ENCODE measurements around the gene STIMATE. TPM values are rescaled to one million over a fixed set of nuclear protein-coding genes. Genes with fewer than 3 reads are reported as not detected.

STIMATE gene
- total RNA-seq, 4 donors from 2014 or later, result 8.2 to 33.0 (median 16.4) TPM

DNA sequence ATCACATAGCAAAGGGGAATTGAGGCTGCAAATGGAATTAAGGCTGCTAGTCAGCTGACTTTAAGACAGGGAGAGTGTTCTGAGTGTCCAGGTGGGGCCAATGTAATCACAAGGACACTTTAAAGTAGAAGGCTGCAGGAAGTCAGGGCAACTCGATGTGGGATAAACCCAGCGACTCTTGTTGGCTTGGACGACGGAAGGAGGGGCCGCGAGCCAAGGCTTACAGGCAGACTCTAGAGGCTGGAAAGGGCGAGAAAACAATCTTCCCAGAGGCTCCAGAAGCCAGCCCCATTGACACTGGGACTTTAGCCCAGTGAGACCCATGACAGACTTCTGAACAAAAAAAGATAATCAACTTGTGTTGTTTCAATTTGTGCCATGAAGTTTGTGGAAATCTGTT, 49.6 kb downstream of the STIMATE start:
- intact Hi-C loops (cut with DNase I; ENCODE audit: low total_unique reads), result no loop called here
- Histone ChIP-seq H3K4me3 (no peak overlapping the region), H3K4me1 (peaks cover 0 to 25% (median 4%) of the 10 kb centered on the region in 4 donors), H3K36me3 (peaks cover 0 to 4% (median 0%) of the 10 kb centered on the region in 4 donors), H3K9me3 (no peaks in the 10 kb centered on the region), H3K27me3 (no peaks in the 10 kb centered on the region), H3K27ac (no peak overlapping the region)
- no peak for DNase-seq
- in situ Hi-C loops (cut with MboI; ENCODE audit: low pct_ligation_motif_present in 1 of 4, low pct_unique_long_range_greater_than_20kb in 1 of 4, low sequenced_read_pairs in 3 of 4), result loop anchor here in 3 of 4 donors (10.0 to 25.0 kb wide), 3 partner anchors 217 to 240 kb away; no protein-coding TSS in a partner anchor
- WGBS, 2 donors (ENCODE audit: low coverage in 1 of 2), result 91 to 98% methylated on average over 6 to 7 of the region's 7 CpGs
- no peak for TF ChIP-seq POLR2AphosphoS5 (IDR thresholded peaks at IDR 0.05)
- TF ChIP-seq POLR2A (IDR thresholded peaks at IDR 0.05), result no peak
- TF ChIP-seq EP300 (IDR thresholded peaks at IDR 0.05; ENCODE audit: low read depth), result no peak
- TF ChIP-seq, protein P1, sequence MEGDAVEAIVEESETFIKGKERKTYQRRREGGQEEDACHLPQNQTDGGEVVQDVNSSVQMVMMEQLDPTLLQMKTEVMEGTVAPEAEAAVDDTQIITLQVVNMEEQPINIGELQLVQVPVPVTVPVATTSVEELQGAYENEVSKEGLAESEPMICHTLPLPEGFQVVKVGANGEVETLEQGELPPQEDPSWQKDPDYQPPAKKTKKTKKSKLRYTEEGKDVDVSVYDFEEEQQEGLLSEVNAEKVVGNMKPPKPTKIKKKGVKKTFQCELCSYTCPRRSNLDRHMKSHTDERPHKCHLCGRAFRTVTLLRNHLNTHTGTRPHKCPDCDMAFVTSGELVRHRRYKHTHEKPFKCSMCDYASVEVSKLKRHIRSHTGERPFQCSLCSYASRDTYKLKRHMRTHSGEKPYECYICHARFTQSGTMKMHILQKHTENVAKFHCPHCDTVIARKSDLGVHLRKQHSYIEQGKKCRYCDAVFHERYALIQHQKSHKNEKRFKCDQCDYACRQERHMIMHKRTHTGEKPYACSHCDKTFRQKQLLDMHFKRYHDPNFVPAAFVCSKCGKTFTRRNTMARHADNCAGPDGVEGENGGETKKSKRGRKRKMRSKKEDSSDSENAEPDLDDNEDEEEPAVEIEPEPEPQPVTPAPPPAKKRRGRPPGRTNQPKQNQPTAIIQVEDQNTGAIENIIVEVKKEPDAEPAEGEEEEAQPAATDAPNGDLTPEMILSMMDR (IDR thresholded peaks at IDR 0.05), result no peak

DNA sequence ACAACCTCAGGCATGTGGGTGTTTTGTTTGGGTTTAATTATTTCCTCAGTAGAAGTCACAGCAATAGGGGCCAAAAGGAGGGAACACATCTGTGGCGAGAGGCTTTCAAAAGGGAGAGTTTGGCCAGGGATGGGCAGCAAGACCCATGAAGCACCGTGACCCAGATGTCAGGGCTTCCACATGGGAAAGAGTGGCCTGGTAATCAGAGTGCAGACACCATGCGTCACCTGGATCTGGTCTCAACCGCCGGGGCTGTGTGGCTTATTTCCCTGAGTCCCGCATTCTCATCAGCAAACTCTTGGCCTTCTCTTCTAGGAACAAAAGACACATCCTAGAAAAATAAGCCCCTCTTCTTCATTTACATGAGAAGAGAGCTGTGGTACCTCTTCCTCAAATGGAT, 50.1 kb downstream of the STIMATE start:
- in situ Hi-C loops (cut with MboI; ENCODE audit: low pct_ligation_motif_present in 1 of 4, low pct_unique_long_range_greater_than_20kb in 1 of 4, low sequenced_read_pairs in 3 of 4) (loop anchor here in 3 of 4 donors (10.0 to 25.0 kb wide), 3 partner anchors 218 to 240 kb away; no protein-coding TSS in a partner anchor), intact Hi-C loops (cut with DNase I; ENCODE audit: low total_unique reads) (no loop called here)
- H3K36me3 ChIP-seq, result peaks cover 0 to 4% (median 0%) of the 10 kb centered on the region in 4 donors
- peaks cover 0 to 25% (median 4%) of the 10 kb centered on the region in 4 donors for H3K4me1 ChIP-seq
- H3K4me3 ChIP-seq, result no peak overlapping the region
- 93 to 100% methylated on average over 4 to 6 of the region's 6 CpGs for WGBS, 2 donors (ENCODE audit: low coverage in 1 of 2)
- no peak for DNase-seq
- H3K27ac ChIP-seq, result no peak overlapping the region
- TF ChIP-seq, protein P1 (IDR thresholded peaks at IDR 0.05), result no peak
- no peak for TF ChIP-seq POLR2A (IDR thresholded peaks at IDR 0.05)
- TF ChIP-seq EP300 (IDR thresholded peaks at IDR 0.05; ENCODE audit: low read depth), result no peak
- no peak for TF ChIP-seq POLR2AphosphoS5 (IDR thresholded peaks at IDR 0.05)
- no peaks in the 10 kb centered on the region for H3K27me3 ChIP-seq
- H3K9me3 ChIP-seq, result no peaks in the 10 kb centered on the region

DNA sequence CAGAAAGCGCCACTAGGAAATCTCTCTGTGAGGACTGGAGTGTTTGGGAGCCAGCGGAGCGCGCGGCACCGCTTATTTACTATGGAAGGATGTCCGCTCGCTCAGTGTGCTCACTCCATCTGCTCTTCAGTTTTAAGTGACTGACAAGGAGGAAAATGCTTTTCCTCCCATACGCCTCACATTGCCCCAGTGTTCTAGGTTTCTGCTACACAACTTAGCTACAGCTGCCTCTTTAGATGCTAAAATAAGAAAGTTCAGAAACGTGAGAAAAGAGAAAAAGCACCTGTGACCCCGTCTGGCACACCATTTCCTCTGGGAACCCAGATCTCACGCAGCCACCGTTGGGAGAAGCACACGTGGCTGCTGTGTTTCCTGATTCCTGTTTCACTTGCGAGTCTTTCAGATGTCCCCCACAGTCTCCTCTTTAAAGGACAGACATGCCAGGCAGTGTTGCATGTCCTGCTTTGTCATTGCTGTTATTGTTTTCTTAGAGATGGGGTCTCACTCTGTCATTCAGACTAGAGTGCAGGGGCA, 50.8 kb downstream of the STIMATE start:
- Histone ChIP-seq H3K27ac (peak overlapping the region; percentile 56 to 77 (median 62)), H3K36me3 (peaks cover 0 to 4% (median 0%) of the 10 kb centered on the region in 4 donors), H3K4me3 (no peak overlapping the region), H3K4me1 (peaks cover 0 to 25% (median 4%) of the 10 kb centered on the region in 4 donors), H3K9me3 (no peaks in the 10 kb centered on the region), H3K27me3 (no peaks in the 10 kb centered on the region)
- DNase-seq, result no peak
- in situ Hi-C loops (cut with MboI; ENCODE audit: low pct_ligation_motif_present in 1 of 4, low pct_unique_long_range_greater_than_20kb in 1 of 4, low sequenced_read_pairs in 3 of 4) (loop anchor here in 3 of 4 donors (10.0 to 25.0 kb wide), 3 partner anchors 218 to 241 kb away; no protein-coding TSS in a partner anchor), intact Hi-C loops (cut with DNase I; ENCODE audit: low total_unique reads) (no loop called here)
- WGBS, 2 donors (ENCODE audit: low coverage in 1 of 2), result 75 to 84% methylated on average over 14 to 15 of the region's 15 CpGs
- TF ChIP-seq EP300 (IDR thresholded peaks at IDR 0.05; ENCODE audit: low read depth) (no peak), POLR2AphosphoS5 (IDR thresholded peaks at IDR 0.05) (no peak)
- TF ChIP-seq, protein P1 (IDR thresholded peaks at IDR 0.05), result no peak

DNA sequence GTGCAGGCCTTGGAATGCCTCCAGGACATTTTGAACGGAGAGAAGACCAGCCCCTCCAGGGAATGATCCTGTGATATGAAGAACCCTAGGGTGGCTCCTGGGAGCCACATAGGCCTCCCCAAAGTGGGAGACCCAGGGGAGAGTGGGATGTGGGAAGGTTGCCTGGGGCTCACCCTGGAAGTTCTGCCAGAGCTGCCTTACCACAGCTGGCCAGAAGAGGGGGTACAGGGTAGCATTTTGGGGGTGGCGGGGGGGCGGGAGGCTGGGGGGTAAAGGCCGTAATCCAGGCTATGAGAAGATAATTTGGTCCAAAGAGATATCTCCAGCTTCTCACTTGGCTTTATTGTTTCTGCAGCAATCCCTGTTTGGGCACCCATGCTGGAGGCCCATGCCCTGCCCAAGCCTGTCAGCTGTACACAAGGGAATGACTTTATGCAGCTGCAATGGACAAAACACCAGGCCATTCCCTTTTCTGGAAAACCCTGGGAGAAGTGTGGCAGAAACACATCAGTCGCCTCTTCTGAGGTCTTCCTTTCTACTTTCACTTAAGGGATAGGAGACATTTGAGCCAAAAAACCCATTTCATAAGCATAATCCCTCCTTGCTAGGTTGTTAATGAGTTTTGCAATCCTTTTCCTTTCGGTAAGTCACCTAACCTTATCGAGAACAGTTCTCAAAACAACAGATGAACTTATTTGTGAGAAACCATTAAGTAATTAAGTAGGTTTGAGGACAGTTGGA, 51.5 kb downstream of the STIMATE start:
- Histone ChIP-seq H3K36me3 (peaks cover 0 to 4% (median 0%) of the 10 kb centered on the region in 4 donors), H3K4me1 (peaks cover 0 to 25% (median 4%) of the 10 kb centered on the region in 4 donors), H3K9me3 (no peaks in the 10 kb centered on the region), H3K27me3 (no peaks in the 10 kb centered on the region), H3K4me3 (no peak overlapping the region), H3K27ac (peak overlapping the region; percentile 56 to 77 (median 62))
- TF ChIP-seq POLR2AphosphoS5 (IDR thresholded peaks at IDR 0.05), result no peak
- TF ChIP-seq, protein P1 (IDR thresholded peaks at IDR 0.05), result peak; percentile 18 to 48 (median 31)
- DNase-seq, result no peak
- WGBS, 2 donors (ENCODE audit: low coverage in 1 of 2), result 74% methylated on average over 3 to 6 of the region's 7 CpGs
- in situ Hi-C loops (cut with MboI; ENCODE audit: low pct_ligation_motif_present in 1 of 4, low pct_unique_long_range_greater_than_20kb in 1 of 4, low sequenced_read_pairs in 3 of 4) (loop anchor here in 3 of 4 donors (10.0 to 25.0 kb wide), 3 partner anchors 219 to 241 kb away; no protein-coding TSS in a partner anchor), intact Hi-C loops (cut with DNase I; ENCODE audit: low total_unique reads) (no loop called here)
